ENCODE measurements around the gene TM9SF1. TPM values are rescaled to one million over a fixed set of nuclear protein-coding genes. Genes with fewer than 3 reads are reported as not detected.

The TM9SF1 gene
- total RNA-seq, 1 donor from 2014 or later = 30.5 TPM

DNA sequence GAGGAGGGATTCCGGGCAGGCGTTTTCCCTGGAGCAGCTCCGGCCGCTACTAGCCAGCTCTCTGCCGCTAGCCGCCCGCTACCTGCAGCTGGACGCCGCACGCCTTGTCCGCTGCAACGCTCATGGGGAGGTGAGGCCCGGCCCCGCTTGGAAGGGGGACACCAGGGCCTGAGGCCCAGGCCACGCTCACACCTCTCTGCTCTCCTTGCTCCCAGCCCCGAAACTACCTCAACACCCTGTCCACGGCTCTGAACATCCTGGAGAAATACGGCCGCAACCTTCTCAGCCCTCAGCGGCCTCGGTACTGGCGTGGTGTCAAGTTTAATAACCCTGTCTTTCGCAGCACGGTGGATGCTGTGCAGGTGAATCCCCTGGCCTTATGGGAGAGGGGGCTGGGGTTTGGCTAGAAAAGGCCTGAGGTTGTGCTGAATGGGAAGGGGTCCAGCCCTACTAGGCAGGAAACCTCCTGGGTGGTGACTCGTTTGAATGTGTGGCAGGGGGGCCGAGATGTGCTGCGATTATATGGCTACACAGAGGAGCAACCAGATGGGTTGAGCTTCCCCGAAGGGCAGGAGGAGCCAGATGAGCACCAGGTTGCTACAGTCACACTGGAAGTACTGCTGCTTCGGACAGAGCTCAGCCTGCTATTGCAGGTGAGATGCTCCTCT, 47.3 kb downstream of the TM9SF1 start:
- Histone ChIP-seq H3K79me2 (ENCODE audit: low read depth) (peaks cover 33% of the 10 kb centered on the region), H2AFZ (replicated peaks) (peak overlapping the region; percentile 81), H3K4me3 (peak overlapping the region; percentile 90), H3K27me3 (no peaks in the 10 kb centered on the region), H3K4me1 (peaks cover 10% of the 10 kb centered on the region), H3F3A (ENCODE audit: low read depth) (peaks cover 4% of the 10 kb centered on the region), H3K9me3 (ENCODE audit: low read depth) (no peaks in the 10 kb centered on the region), H3K36me3 (no peaks in the 10 kb centered on the region), H3K4me2 (peak overlapping the region; percentile 100), H3K27ac (no peak overlapping the region), H4K20me1 (ENCODE audit: low read depth) (peaks cover 15% of the 10 kb centered on the region), H3K9ac (peak overlapping the region; percentile 88)
- H3K27me3 Mint-ChIP-seq (ENCODE audit: insufficient read depth, low read depth) = no peaks in the 10 kb centered on the region
- H3K9me3 Mint-ChIP-seq = no peaks in the 10 kb centered on the region
- H3K4me1 Mint-ChIP-seq = peaks cover 19% of the 10 kb centered on the region
- H3K36me3 Mint-ChIP-seq = peaks cover 10% of the 10 kb centered on the region
- peak overlapping the region; percentile 50 for H3K27ac Mint-ChIP-seq
- no peak for TF ChIP-seq EZH2 (IDR thresholded peaks at IDR 0.05)
- no peak for DNase-seq (ENCODE audit: low spot score)
- peak overlapping the region; percentile 99 for H3K4me3 Mint-ChIP-seq

GRCh38 chr14:24146978-24147760, 48.1 kb downstream of the TM9SF1 start, which contains the start of gene RNF31:
Gene RNF31 (plus strand): TSS chr14:24147498. CDS start chr14:24147699, 201 bp downstream.
- Mint-ChIP-seq H3K27ac (peak within 1 kb of the TSS; percentile 91), H3K4me3 (peak within 1 kb of the TSS; percentile 99), H3K4me1 (peaks cover 23% of the 10 kb centered on the region), H3K9me3 (no peaks in the 10 kb centered on the region), H3K36me3 (peaks cover 10% of the 10 kb centered on the region), H3K27me3 (ENCODE audit: insufficient read depth, low read depth) (no peaks in the 10 kb centered on the region)
- H3F3A ChIP-seq (ENCODE audit: low read depth) = peaks cover 11% of the 10 kb centered on the region
- H3K4me2 ChIP-seq = peak within 1 kb of the TSS; percentile 100
- H3K27ac ChIP-seq = peak within 1 kb of the TSS; percentile 61
- H3K4me3 ChIP-seq = peak within 1 kb of the TSS; percentile 90
- DNase-seq (ENCODE audit: low spot score) = peak; percentile 99
- H3K36me3 ChIP-seq = no peaks in the 10 kb centered on the region
- peaks cover 15% of the 10 kb centered on the region for H4K20me1 ChIP-seq (ENCODE audit: low read depth)
- H3K9ac ChIP-seq = peak within 1 kb of the TSS; percentile 88
- peaks cover 33% of the 10 kb centered on the region for H3K79me2 ChIP-seq (ENCODE audit: low read depth)
- H3K27me3 ChIP-seq = no peaks in the 10 kb centered on the region
- H3K9me3 ChIP-seq (ENCODE audit: low read depth) = no peaks in the 10 kb centered on the region
- TF ChIP-seq, protein P1, sequence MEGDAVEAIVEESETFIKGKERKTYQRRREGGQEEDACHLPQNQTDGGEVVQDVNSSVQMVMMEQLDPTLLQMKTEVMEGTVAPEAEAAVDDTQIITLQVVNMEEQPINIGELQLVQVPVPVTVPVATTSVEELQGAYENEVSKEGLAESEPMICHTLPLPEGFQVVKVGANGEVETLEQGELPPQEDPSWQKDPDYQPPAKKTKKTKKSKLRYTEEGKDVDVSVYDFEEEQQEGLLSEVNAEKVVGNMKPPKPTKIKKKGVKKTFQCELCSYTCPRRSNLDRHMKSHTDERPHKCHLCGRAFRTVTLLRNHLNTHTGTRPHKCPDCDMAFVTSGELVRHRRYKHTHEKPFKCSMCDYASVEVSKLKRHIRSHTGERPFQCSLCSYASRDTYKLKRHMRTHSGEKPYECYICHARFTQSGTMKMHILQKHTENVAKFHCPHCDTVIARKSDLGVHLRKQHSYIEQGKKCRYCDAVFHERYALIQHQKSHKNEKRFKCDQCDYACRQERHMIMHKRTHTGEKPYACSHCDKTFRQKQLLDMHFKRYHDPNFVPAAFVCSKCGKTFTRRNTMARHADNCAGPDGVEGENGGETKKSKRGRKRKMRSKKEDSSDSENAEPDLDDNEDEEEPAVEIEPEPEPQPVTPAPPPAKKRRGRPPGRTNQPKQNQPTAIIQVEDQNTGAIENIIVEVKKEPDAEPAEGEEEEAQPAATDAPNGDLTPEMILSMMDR (IDR thresholded peaks at IDR 0.05) = no peak
- no peak for TF ChIP-seq EZH2phosphoT487 (IDR thresholded peaks at IDR 0.05)
- TF ChIP-seq EZH2 (IDR thresholded peaks at IDR 0.05) = no peak
- peaks cover 10% of the 10 kb centered on the region for H3K4me1 ChIP-seq
- peak within 1 kb of the TSS; percentile 81 for H2AFZ ChIP-seq (replicated peaks)

- peak within 1 kb of the TSS; percentile 90 for H3K4me3 ChIP-seq
- H3K79me2 ChIP-seq (ENCODE audit: low read depth) = peaks cover 33% of the 10 kb centered on the region
- peaks cover 15% of the 10 kb centered on the region for H4K20me1 ChIP-seq (ENCODE audit: low read depth)
- Mint-ChIP-seq H3K36me3 (peaks cover 7% of the 10 kb centered on the region), H3K4me3 (peak within 1 kb of the TSS; percentile 99), H3K27ac (peak within 1 kb of the TSS; percentile 91), H3K27me3 (ENCODE audit: insufficient read depth, low read depth) (peaks cover 5% of the 10 kb centered on the region), H3K9me3 (no peaks in the 10 kb centered on the region), H3K4me1 (peaks cover 28% of the 10 kb centered on the region)
- H3K27ac ChIP-seq = peak within 1 kb of the TSS; percentile 61
- H2AFZ ChIP-seq (replicated peaks) = peak within 1 kb of the TSS; percentile 81
- H3F3A ChIP-seq (ENCODE audit: low read depth) = peaks cover 16% of the 10 kb centered on the region
- H3K4me1 ChIP-seq = peaks cover 10% of the 10 kb centered on the region
- H3K9ac ChIP-seq = peak within 1 kb of the TSS; percentile 88
- no peaks in the 10 kb centered on the region for H3K27me3 ChIP-seq
- H3K4me2 ChIP-seq = peak within 1 kb of the TSS; percentile 100
- no peaks in the 10 kb centered on the region for H3K36me3 ChIP-seq
- H3K9me3 ChIP-seq (ENCODE audit: low read depth) = no peaks in the 10 kb centered on the region
- TF ChIP-seq, protein P1 (IDR thresholded peaks at IDR 0.05) = no peak
- TF ChIP-seq EZH2 (IDR thresholded peaks at IDR 0.05) = no peak
- TF ChIP-seq EZH2phosphoT487 (IDR thresholded peaks at IDR 0.05) = no peak
- peak; percentile 99 for DNase-seq (ENCODE audit: low spot score)
These were observed 48.7 kb downstream of the TM9SF1 start, which contains the start of gene PSME2 for GRCh38 chr14:24146453-24146977. Gene PSME2 (minus strand): TSS chr14:24146610. CDS start chr14:24146581, 29 bp downstream.
